NCI-H2227 (cell line): ENCODE data around the gene DBH.

Experiments
- DNase-seq: peaks from one replicate; lab custom pipeline; 2025; ENCODE audit not compliant: unreplicated experiment; lab: John Stamatoyannopoulos, UW

Gene DBH

GRCh38 chr9:133680976-133681657 is 45.0 kb downstream of the DBH start:
- DNase-seq: no peak

- DNase-seq: no peak
Observed at GRCh38 chr9:133681658-133682306, 45.6 kb downstream of the DBH start.

- DNase-seq: no peak
Observed at GRCh38 chr9:133682818-133683585, 46.8 kb downstream of the DBH start.

- DNase-seq: no peak
Observed at GRCh38 chr9:133683586-133684120, 47.5 kb downstream of the DBH start.

GRCh38 chr9:133684121-133684935 is 48.2 kb downstream of the DBH start:
- DNase-seq: no peak

- no peak for DNase-seq
Observed at GRCh38 chr9:133684936-133685361, 48.8 kb downstream of the DBH start.

- no peak for DNase-seq
Observed at GRCh38 chr9:133685653-133686609, 49.8 kb downstream of the DBH start.

- DNase-seq: no peak
Observed at GRCh38 chr9:133686642-133687575, 50.7 kb downstream of the DBH start.

- DNase-seq: no peak
Observed at GRCh38 chr9:133687856-133688761, 51.9 kb downstream of the DBH start.

- no peak for DNase-seq
Observed at GRCh38 chr9:133689151-133689763, 53.1 kb downstream of the DBH start.

- DNase-seq: no peak
Observed at GRCh38 chr9:133690081-133690561, 54.0 kb downstream of the DBH start.

GRCh38 chr9:133691191-133691590 is 55.0 kb downstream of the DBH start:
- DNase-seq: no peak

GRCh38 chr9:133691626-133692363 is 55.6 kb downstream of the DBH start:
- DNase-seq: no peak

GRCh38 chr9:133692364-133692985 is 56.3 kb downstream of the DBH start:
- no peak for DNase-seq

- DNase-seq: no peak
Observed at GRCh38 chr9:133693116-133693515, 57.0 kb downstream of the DBH start.
